DOHH2 (cell line): ENCODE data around the gene ALDH3B1.

Experiments used
- H3F3A ChIP-seq: fragments of 200-600 bp; sonication (generic), shearing (Covaris generic); 2 replicates; pipeline ENCODE4 v1.6.0; 2016; ENCODE audit warnings: antibody characterized with exemption, mild to moderate bottlenecking; ENCODE audit not compliant: control insufficient read depth, insufficient read depth
- H3K27ac ChIP-seq: fragments of 200-600 bp; sonication (generic); 2 replicates; pipeline ENCODE4 v1.5.1; 2014; ENCODE audit warnings: low read depth, mild to moderate bottlenecking, low read length, moderate library complexity
- H3K27me3 ChIP-seq: fragments of 200-600 bp; sonication (generic); 2 replicates; pipeline ENCODE4 v1.6.1; 2014; ENCODE audit warnings: mild to moderate bottlenecking, low read length, mixed read lengths; ENCODE audit not compliant: control insufficient read depth
- H3K36me3 ChIP-seq: fragments of 200-600 bp; sonication (generic); 2 replicates; pipeline ENCODE4 v1.6.1; 2014; ENCODE audit warnings: mild to moderate bottlenecking, low read length, moderate library complexity, mixed read lengths; ENCODE audit not compliant: control insufficient read depth
- H3K4me1 ChIP-seq: fragments of 200-600 bp; sonication (generic); 2 replicates; pipeline ENCODE4 v1.6.1; 2014; ENCODE audit warnings: mild to moderate bottlenecking, low read length, mixed read lengths; ENCODE audit not compliant: control insufficient read depth
- H3K4me2 ChIP-seq: fragments of 200-600 bp; sonication (generic); 2 replicates; pipeline ENCODE4 v1.6.0; 2014; ENCODE audit warnings: mild to moderate bottlenecking, low read length, moderate library complexity
- H3K4me3 ChIP-seq: fragments of 200-600 bp; sonication (generic); 2 replicates; pipeline ENCODE4 v1.5.1; 2014; ENCODE audit warnings: mild to moderate bottlenecking, low read length, mixed read lengths
- H3K79me2 ChIP-seq: fragments of 200-600 bp; sonication (generic); 2 replicates; pipeline ENCODE4 v1.6.1; 2014; ENCODE audit warnings: mild to moderate bottlenecking, low read length, mixed read lengths; ENCODE audit not compliant: control insufficient read depth
- H3K9me2 ChIP-seq: fragments of 200-600 bp; sonication (generic); replicated peaks from 2 replicates; pipeline ENCODE4 v1.6.1; 2014; ENCODE audit warnings: mild to moderate bottlenecking, low read length, mixed read lengths; ENCODE audit not compliant: control insufficient read depth
- H3K9me3 ChIP-seq: fragments of 200-600 bp; sonication (generic); 2 replicates; pipeline ENCODE4 v1.6.1; 2014; ENCODE audit warnings: antibody characterized with exemption, low read length, mixed read lengths; ENCODE audit not compliant: control insufficient read depth, insufficient read depth
- H4K20me1 ChIP-seq: fragments of 200-600 bp; sonication (generic); 2 replicates; pipeline ENCODE4 v1.6.0; 2014; ENCODE audit warnings: low read depth, mild to moderate bottlenecking, antibody characterized with exemption, low read length, moderate library complexity; ENCODE audit not compliant: control insufficient read depth, insufficient read depth
- CTCF ChIP-seq: fragments of 200-600 bp; sonication (generic); IDR thresholded peaks from one replicate; pipeline ENCODE4 v1.5.1; 2014; ENCODE audit warnings: antibody characterized with exemption, mild to moderate bottlenecking, low read depth, low read length; ENCODE audit not compliant: poor library complexity, severe bottlenecking
- EZH2phosphoT487 ChIP-seq: fragments of 200-600 bp; sonication (generic); IDR thresholded peaks from 2 replicates; pipeline ENCODE4 v1.6.1; 2017; ENCODE audit warnings: borderline replicate concordance, mild to moderate bottlenecking, antibody characterized with exemption, low read length, moderate library complexity, mixed read lengths

ALDH3B1 gene

GRCh38 chr11:68061508-68061907, 51.4 kb downstream of the ALDH3B1 start:
- no peaks in the 10 kb centered on the region for H4K20me1 ChIP-seq
- H3K4me2 ChIP-seq, result no peak overlapping the region
- H3K9me3 ChIP-seq, result no peaks in the 10 kb centered on the region
- no peaks in the 10 kb centered on the region for H3K79me2 ChIP-seq
- no peak for TF ChIP-seq CTCF
- no peak for TF ChIP-seq EZH2phosphoT487
- no peaks in the 10 kb centered on the region for H3K4me1 ChIP-seq
- H3K27ac ChIP-seq, result no peak overlapping the region
- peaks cover 37% of the 10 kb centered on the region for H3K36me3 ChIP-seq
- H3K4me3 ChIP-seq, result no peak overlapping the region
- no peaks in the 10 kb centered on the region for H3F3A ChIP-seq
- H3K9me2 ChIP-seq, result no peaks in the 10 kb centered on the region
- no peaks in the 10 kb centered on the region for H3K27me3 ChIP-seq

- H3K9me2 ChIP-seq, result no peaks in the 10 kb centered on the region
- no peak overlapping the region for H3K27ac ChIP-seq
- H3F3A ChIP-seq, result no peaks in the 10 kb centered on the region
- no peaks in the 10 kb centered on the region for H4K20me1 ChIP-seq
- H3K36me3 ChIP-seq, result peaks cover 44% of the 10 kb centered on the region
- no peak overlapping the region for H3K4me3 ChIP-seq
- H3K9me3 ChIP-seq, result no peaks in the 10 kb centered on the region
- no peaks in the 10 kb centered on the region for H3K27me3 ChIP-seq
- H3K79me2 ChIP-seq, result no peaks in the 10 kb centered on the region
- no peak overlapping the region for H3K4me2 ChIP-seq
- TF ChIP-seq EZH2phosphoT487, result no peak
- TF ChIP-seq CTCF, result no peak
- no peaks in the 10 kb centered on the region for H3K4me1 ChIP-seq
Observed at GRCh38 chr11:68064926-68065325, 54.8 kb downstream of the ALDH3B1 start.

- no peaks in the 10 kb centered on the region for H3K27me3 ChIP-seq
- no peaks in the 10 kb centered on the region for H3K79me2 ChIP-seq
- no peak for TF ChIP-seq CTCF
- no peak for TF ChIP-seq EZH2phosphoT487
- no peak overlapping the region for H3K4me2 ChIP-seq
- H3K4me3 ChIP-seq, result no peak overlapping the region
- H3K36me3 ChIP-seq, result peaks cover 53% of the 10 kb centered on the region
- no peaks in the 10 kb centered on the region for H4K20me1 ChIP-seq
- H3K9me3 ChIP-seq, result no peaks in the 10 kb centered on the region
- no peaks in the 10 kb centered on the region for H3F3A ChIP-seq
- no peaks in the 10 kb centered on the region for H3K9me2 ChIP-seq
- no peak overlapping the region for H3K27ac ChIP-seq
- H3K4me1 ChIP-seq, result no peaks in the 10 kb centered on the region
Observed at GRCh38 chr11:68065841-68066240, 55.7 kb downstream of the ALDH3B1 start.

- Histone ChIP-seq H3K4me3 (no peak overlapping the region), H3K36me3 (peaks cover 57% of the 10 kb centered on the region), H3K4me2 (no peak overlapping the region), H3K27ac (no peak overlapping the region), H3K9me2 (no peaks in the 10 kb centered on the region), H3K27me3 (no peaks in the 10 kb centered on the region), H4K20me1 (no peaks in the 10 kb centered on the region), H3K9me3 (no peaks in the 10 kb centered on the region), H3K4me1 (no peaks in the 10 kb centered on the region), H3K79me2 (no peaks in the 10 kb centered on the region), H3F3A (no peaks in the 10 kb centered on the region)
- TF ChIP-seq CTCF (no peak), EZH2phosphoT487 (no peak)
Observed at GRCh38 chr11:68066742-68067141, 56.6 kb downstream of the ALDH3B1 start.
